GM18519 (cell line): ENCODE data around the gene SEPTIN6.

Source experiments
- ATAC-seq: cut with Tn5 transposase; IDR thresholded peaks from one replicate; pipeline ENCODE4 v1.9.1; 2021; ENCODE audit warnings: mild to moderate bottlenecking, moderate library complexity; ENCODE audit not compliant: unreplicated experiment, low FRiP score

The SEPTIN6 gene

DNA sequence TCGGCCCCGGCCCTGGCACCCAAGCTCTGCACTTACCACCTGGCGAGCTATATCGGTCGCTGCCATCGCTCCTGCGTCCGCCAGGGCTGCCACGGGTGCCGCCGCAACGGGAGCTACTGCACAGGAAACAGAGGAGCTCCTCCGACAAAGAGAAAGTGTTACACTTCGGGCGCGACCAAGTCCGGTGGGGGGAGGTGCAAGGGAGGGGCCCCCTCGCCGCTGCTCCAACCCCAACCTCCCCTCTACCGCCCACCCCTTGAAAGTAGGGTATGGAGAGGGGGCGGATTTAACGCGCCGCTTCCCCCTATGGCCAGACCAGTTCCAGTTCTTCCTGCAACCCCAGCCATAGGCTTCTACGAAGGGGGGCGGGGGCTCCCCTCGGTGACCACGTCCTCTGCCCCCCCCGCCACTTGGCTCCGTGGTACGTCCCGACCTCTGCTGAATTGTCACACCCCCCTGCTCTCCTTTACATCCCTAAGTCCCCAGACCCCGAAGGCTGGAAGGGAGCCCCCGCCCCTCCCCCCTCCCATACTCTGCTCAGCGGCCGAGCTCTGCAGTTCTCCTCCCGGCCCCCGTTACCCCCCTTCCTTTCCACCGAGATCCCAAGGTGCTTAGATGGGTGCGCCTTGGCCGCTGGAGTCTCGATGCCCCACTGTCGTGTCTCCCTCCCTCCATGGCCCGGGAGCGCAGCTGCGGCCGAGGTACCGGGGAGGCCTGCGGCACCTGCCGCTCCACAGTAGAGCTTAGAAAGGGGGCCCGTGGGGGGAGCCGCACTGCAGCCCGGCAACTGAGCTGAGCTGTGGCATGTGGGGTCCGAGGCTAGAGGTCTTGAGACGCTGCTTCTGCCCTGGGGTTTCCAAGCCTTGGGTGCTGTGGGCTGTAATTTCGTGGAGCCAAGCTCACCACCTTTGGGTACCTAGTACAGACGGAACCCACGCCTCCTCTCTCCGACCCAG lies at the start of gene SEPTIN6:
TSS of gene SEPTIN6 (minus strand) at position 129 of the 956 bp plus-strand sequence. CDS start at position 66, 63 bp downstream.
- ATAC-seq, result no peak

DNA sequence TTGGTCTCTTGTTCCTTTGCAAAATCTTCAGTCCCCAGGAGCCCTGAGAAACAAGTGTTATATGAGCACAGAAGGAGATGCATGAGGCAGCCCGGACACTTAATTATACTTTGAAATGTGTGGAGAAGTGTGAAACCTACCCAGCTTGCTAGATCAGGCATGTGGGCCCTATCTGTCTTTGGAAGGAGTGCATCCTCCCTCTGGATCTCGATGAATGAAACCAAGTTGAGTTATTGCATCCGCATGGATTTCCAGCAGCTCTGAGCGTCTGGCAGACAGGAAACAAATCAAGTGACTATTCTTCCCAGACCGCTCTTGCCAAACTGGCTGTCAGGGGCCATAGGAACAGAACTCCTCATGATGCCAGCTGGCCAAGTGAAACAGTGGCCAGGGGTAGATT lies 45.8 kb upstream of the SEPTIN6 start:
- no peak for ATAC-seq

DNA sequence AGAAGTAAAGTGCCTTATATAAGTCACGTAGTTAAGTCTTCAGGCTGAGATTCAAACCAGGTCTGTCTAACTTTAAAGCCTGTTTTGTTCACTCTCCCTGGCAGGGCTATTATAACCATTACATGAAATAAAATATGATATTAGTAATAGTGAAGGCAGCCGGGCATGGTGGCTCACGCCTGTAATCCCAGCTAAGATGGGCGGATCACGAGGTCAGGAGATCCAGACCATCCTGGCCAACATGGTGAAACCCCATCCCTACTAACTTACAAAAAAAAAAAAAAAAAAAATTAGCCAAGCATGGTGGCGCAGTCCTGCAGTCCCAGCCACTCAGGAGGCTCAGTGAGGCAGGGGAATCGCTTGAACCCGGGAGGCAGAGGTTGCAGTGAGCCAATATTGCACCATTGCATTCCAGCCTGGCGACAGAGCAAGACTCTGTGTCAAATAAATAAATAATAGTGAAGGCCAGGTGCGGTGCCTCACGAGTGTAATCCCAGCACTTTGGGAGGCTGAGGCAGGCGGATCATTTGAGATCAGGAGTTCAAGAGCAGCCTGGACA lies 43.3 kb upstream of the SEPTIN6 start:
- no peak for ATAC-seq

DNA sequence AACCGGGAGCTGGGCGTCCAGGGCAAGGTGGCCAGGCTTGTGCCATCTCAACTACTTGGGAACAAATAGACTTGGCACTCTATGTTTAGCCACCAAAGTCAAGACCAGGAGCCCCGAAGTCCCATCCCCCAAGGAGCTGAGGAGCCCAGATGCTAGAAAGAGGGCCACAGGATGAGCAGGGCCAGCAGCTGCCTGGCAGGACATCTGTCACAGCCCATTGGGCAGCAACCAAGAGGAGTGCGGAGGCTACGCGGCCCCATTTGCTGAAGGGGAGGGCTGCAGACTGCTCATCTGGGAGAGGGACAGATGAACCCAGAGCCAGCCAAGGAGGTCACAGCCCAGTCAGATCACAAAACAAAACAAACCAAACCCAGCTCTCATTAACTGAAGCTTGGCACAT lies 42.5 kb upstream of the SEPTIN6 start:
- no peak for ATAC-seq

GRCh38 chrX:119734897-119735339 lies 42.0 kb upstream of the SEPTIN6 start:
- ATAC-seq, result no peak

DNA sequence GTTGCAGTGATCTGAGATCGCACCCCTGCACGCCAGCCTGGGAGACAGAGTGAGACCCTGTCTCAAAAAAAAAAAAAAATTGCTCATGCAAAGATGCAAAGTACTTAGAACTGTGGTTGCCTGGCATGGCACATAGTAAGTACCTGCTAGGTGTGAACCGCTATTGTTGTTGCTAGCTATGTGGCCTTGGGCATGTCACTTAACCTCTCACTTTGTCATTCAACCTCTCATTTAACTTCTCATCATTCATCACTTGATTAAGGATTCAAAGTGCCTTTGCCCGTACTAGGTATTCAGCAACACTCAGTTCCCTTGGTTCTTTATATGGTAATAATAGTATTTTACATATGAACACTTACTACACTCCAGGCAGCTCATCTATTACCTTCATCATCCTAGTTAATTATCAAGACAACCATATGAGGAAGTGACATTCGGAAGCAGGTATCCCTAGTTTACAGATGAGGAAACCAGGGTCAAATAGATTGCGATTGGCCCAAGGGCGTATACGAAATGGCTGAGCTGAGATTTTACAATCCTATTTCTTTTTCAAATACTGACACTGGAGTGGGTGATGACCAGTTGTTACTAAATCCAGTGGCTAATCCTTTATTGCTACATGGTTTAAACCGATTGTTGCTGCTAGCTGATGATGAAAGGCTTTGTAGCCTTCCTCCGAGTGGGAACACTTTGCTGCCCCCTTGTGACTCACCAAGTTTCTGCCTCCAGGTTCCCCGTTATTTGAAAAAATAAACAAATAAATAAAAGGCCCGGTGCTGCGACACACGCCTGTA lies 36.6 kb upstream of the SEPTIN6 start:
- no peak for ATAC-seq

DNA sequence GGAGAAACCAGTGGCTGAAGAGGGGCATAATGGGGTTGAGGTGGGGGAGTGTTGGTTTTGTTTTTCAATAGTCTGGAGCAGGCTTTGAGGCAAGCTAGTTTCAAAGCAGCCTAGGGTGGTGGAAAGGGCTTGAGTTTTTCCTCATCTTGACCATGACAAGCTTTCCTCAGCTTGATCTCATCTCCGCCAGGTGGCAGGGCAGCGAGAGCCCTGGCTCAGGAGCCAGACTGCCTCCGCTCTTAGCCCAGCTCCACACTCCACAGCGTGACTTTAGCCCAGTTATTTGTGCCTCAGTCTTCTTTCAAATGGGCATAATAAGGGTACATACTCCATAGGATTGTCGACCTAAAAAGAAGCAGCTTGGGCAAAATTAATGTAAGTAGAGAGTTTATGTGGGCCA lies 35.5 kb upstream of the SEPTIN6 start:
- ATAC-seq, result no peak

- no peak for ATAC-seq
These were observed 34.1 kb upstream of the SEPTIN6 start for GRCh38 chrX:119726900-119727555.

- no peak for ATAC-seq
These were observed 29.0 kb upstream of the SEPTIN6 start for GRCh38 chrX:119721926-119722325.

GRCh38 chrX:119721487-119721886 lies 28.5 kb upstream of the SEPTIN6 start:
- ATAC-seq, result no peak

GRCh38 chrX:119709630-119710029 lies 16.7 kb upstream of the SEPTIN6 start:
- no peak for ATAC-seq

DNA sequence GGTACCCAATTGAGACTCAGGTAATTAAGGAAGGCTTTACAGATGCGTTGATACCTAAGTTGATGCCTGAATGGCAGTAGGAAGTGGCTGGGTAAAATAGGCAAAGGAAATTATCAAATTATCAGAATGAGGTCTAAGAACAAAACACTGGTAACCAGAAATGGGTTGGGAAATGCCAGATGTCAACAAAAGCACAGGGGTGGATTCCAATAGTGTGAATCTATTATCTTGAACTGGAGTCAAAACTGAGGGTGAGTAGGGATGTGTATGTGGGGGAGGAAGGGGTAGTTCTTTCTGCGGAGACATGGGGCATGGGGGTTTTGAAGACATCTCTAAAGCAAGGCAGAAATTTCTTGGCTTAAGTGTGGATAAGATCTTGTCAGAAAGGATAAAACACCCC lies 16.0 kb upstream of the SEPTIN6 start:
- no peak for ATAC-seq

DNA sequence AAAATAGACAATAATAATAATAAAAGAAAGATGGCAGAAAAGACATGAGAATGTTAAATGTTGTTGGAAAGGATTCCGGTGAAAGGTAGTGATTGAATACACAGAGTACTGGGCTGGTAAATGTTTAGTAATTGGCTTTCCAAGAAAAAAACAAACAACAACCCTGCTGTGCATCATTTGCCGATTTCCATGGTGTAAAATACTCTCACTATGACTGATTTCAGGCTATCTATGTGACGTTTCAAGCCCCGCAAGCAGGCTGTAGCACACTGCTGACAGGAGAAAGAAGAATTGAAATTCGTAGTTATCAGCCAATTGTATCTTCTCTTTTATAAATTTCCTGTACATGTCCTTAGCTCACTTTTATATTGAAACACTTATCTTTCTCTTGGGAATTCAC lies 13.6 kb upstream of the SEPTIN6 start:
- ATAC-seq, result no peak

DNA sequence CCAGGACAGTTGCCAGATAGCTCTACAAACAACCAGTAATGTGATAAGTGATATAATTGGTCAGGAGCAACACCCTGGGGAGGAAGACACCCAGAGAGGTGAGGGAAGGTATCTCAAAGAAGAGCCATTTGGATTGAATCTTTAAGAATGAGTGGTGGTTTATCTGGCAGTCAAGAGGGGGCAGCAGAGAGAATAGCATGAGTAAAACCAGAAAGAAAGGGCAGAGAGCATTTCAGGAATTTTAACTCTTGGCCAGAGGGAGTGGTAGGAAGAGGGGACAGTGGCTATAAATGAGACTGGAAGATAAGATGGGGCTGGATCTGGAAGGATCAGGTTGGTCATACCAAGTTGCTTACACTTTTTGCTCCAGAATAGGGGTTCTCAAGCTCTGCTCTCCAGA lies 5.9 kb upstream of the SEPTIN6 start:
- ATAC-seq, result no peak

DNA sequence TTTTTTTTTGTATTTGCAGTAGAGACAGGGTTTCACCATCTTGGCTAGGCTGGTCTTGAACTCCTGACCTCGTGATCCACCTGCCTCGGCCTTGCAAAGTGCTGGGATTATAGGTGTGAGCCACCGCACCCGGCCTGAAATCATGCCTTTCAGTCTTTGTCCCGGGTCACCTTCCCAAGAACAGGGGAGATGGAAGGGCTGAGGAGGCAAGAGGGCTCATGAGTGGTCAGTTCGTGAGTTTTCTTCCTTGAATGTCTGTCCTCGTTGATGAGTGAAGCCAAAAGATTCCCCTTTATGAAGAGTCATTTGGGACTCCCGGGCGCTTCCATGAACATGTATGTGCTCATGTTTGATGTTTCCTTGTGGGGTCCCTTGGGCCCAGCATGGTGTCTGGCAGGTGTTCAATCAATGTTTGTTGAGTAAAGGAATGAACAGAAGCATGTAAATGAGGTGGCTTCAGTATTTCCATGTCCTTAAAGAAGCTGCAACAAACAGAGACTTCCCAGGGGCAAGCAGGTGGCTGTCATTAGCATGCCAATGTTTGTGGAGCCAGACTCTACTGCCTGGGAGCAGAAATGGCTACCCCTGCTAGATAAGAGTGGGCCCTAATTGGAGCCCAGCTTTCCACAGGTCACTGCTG lies 3.4 kb upstream of the SEPTIN6 start:
- ATAC-seq, result no peak

- no peak for ATAC-seq
These were observed 2.6 kb upstream of the SEPTIN6 start for GRCh38 chrX:119695535-119696050.

DNA sequence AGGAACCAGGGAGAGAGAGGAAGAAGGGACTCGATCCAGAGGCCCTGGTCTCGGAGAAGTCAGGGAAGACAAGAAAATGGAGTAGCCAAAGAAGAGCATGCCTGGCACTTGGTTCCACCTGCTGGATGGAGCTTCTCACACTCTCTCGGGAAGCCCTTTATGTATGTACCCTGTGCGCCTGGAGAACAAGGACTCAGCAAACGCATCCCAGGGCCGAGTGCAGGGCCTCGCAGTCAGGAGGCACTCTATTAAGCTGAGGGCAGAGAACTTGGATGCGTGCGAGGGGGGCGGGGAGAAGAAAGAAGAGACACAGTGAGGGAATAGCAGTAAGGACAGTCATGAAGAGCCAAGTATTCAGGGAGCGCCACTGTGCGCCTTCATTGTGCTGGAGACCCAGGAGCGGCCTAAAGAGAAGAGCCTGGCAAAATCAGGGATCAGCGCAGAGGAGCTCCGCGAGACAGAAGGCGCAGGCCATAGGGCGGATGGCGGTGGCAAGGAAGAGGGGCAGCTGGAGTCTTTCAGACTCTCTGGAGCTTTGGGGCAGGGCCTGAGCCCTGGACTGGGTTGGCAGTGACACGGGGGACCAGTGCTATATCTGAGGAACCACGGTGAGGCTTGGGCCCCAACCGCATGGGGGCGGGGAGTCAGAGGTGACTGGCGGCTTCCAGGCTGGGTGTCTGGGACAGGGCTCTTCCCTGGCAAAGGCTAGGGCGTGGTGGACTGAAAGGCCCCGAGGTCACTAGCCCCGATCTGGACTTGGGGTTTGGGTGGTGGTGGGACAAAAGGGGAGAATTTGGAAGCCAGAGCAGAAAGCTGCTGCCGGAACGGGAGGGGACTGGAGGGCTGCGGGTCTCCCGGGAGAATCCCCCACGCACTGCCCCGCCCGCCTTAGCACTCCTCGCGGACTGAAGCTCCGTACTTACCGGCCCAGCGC lies 1.9 kb upstream of the SEPTIN6 start:
- no peak for ATAC-seq

- ATAC-seq, result no peak
These were observed 1.1 kb upstream of the SEPTIN6 start for GRCh38 chrX:119693996-119694451.
